Muscle layer of duodenum (tissue), 2 donors: ENCODE results near the gene ERN1.
"Not testable (repeated sequence)": the region's sequence is repeated elsewhere in the genome, so short reads cannot be mapped to it uniquely, and the experiment has no call there.

Source experiments
- H3K27ac ChIP-seq: one replicate; pipeline ENCODE4 v1.7.0; 2013; ENCODE audit warnings: mild to moderate bottlenecking, low read length
- H3K27me3 ChIP-seq: one replicate; pipeline ENCODE4 v1.7.0; 2013; ENCODE audit warnings: low read depth, mild to moderate bottlenecking, control low read depth, low read length
- H3K36me3 ChIP-seq, 2 donors: one replicate each; pipeline ENCODE4 v1.7.0; 2013; ENCODE audit warnings: low read length in 2 of 2, control low read depth in 1 of 2, mild to moderate bottlenecking in 1 of 2; ENCODE audit not compliant: insufficient read depth in 2 of 2, control insufficient read depth in 1 of 2
- H3K4me1 ChIP-seq, 2 donors: one replicate each; pipeline ENCODE4 v1.7.0; 2013; ENCODE audit warnings: low read length in 2 of 2, mild to moderate bottlenecking in 2 of 2, control low read depth in 1 of 2, moderate library complexity in 1 of 2; ENCODE audit not compliant: insufficient read depth in 2 of 2, control insufficient read depth in 1 of 2
- H3K4me3 ChIP-seq, 2 donors: one replicate each; pipeline ENCODE4 v1.7.0; 2013; ENCODE audit warnings: low read length in 2 of 2, low read depth in 1 of 2, mild to moderate bottlenecking in 1 of 2
- H3K9me3 ChIP-seq, 2 donors: one replicate each; pipeline ENCODE4 v1.7.0; 2013; ENCODE audit warnings: low read length in 2 of 2, control low read depth in 1 of 2, mild to moderate bottlenecking in 1 of 2; ENCODE audit not compliant: control insufficient read depth in 1 of 2
- donor health status: healthy.

The ERN1 gene

DNA sequence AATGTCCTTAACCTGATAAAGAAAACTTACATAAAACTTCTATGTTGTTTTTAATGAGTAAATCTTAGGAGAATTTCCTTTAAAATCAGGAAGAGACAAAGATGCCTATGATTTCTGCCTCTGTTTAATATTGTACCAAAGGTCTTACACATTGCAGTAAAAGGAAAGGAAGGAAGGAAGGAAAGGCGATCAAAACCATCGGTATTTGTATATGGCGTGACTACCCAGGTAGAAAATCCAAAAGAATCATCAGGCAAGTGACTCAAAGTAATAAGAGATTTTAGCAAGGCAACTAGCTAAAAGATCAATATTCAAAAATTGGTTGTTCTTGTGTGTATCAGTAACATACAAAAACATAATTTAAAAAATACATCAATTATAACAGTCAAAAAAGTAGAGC is 113.0 kb downstream of the ERN1 start:
- Histone ChIP-seq H3K36me3 (no peaks in the 10 kb centered on the region), H3K27me3 (no peaks in the 10 kb centered on the region), H3K4me3 (no peak overlapping the region), H3K27ac (no peak overlapping the region), H3K4me1 (no peaks in the 10 kb centered on the region), H3K9me3 (no peaks in the 10 kb centered on the region)

DNA sequence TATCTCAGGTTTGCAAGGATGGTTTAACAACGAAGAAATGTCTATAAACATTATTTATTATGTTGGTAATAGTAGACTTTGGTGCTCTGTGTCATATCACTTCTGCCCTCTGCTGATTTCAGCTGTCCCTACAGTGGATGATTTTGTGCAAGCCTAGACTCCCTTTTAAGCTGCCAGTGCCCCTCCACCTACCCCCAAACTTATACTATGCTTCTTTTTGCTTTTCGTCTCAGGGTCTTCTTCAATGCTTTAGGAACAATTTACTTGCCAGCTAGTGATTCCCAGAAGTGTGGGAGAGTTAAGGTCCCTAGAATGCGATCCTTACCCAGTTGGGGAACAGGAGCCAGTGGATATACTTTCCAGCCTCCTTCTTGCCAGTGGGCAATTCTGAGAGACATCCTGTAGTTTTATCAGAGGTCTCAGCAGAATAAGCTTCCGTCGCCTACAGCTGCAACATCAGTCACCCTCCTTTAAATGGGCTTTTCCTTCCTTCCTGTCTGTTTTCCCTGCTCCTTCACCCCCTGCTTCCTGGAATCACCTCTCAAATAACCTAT is 113.6 kb downstream of the ERN1 start:
- Histone ChIP-seq H3K9me3 (no peaks in the 10 kb centered on the region), H3K27me3 (no peaks in the 10 kb centered on the region), H3K4me3 (no peak overlapping the region), H3K27ac (peak overlapping the region; percentile 27), H3K36me3 (no peaks in the 10 kb centered on the region), H3K4me1 (no peaks in the 10 kb centered on the region)

DNA sequence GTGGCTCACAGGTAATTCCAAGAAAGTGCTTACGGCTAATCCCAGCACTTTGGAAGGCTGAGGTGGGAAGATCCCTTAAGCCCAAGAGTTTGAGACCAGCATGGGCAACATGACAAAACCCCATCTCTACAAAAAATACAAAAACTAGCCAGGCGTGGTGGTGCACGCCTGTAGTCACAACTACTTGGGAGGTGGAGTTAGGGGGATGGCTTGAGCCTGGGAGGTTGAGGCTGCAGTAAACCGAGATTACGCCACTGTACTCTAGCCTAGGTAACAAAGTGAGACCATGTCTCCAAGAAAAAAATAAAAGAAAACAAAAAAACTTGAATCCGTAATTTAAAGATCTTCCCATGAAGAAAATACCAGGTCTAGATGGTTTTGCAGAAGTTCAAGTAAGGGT is 114.5 kb downstream of the ERN1 start:
- Histone ChIP-seq H3K9me3 (no peaks in the 10 kb centered on the region), H3K27ac (no peak overlapping the region), H3K4me1 (no peaks in the 10 kb centered on the region), H3K27me3 (no peaks in the 10 kb centered on the region), H3K4me3 (no peak overlapping the region), H3K36me3 (no peaks in the 10 kb centered on the region)

DNA sequence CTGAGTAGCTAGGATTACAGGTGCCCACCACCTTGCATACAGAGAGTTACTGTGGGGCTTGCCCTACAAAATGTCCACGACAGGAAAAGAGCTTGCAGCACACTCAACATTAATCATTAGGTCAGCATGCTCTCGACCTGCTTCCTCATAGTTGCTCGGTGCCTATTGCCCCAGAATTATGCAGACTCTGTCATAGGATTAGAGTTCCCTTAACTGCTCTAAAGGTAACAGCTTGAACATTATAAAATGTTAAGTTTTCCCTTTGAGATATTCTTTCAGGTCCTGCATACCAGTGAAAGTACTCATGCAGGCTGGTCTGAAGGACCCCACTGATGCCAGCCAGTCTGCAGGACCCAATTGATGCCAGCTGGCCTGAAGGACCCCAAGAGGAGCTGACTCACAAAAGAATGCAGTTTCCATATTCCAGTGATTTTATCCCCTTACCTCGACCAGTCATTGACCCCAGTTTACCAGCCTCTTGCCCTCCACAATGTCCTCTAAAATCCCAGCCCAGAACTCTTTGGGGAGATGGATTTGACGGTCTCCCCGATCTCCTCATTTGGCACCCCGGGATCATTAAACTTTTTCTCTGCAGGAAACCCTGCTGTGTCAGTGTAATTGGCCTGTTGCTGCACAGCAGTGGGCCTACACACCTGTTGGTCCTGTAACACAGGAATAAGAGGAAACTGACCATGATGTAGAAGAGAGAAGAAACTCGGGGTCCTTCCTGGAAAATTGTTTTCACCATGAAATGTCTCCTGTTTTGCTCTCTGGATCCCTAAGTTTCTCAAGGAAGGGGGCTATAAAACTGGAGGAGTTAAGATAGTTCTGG is 120.2 kb downstream of the ERN1 start:
- H3K4me3 ChIP-seq: no peak overlapping the region
- H3K27ac ChIP-seq: no peak overlapping the region
- no peaks in the 10 kb centered on the region for H3K27me3 ChIP-seq
- H3K9me3 ChIP-seq: no peaks in the 10 kb centered on the region
- no peaks in the 10 kb centered on the region for H3K36me3 ChIP-seq
- peaks cover 7 to 17% of the 10 kb centered on the region in 2 donors for H3K4me1 ChIP-seq

DNA sequence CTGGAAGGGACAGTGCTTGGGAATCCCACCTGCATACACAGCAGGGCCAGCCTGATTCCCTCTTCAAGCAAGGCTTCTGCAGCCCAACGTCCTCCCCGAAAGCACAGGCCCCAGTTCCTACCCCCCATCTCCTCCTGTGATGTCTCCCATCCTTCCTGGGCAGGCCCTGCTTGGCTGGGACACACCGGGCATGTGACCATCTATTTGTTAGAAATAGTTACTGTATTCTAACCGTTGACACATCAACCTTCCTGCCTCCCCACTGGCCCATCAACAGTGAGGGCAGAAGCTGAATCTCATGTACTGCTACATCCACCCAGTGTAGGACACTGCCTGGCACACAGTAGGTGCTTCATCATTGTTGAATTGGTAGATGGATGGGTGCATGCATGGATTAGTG is 121.1 kb downstream of the ERN1 start:
- H3K27ac ChIP-seq: no peak overlapping the region
- H3K4me3 ChIP-seq: no peak overlapping the region
- peaks cover 7 to 17% of the 10 kb centered on the region in 2 donors for H3K4me1 ChIP-seq
- H3K27me3 ChIP-seq: no peaks in the 10 kb centered on the region
- H3K36me3 ChIP-seq: no peaks in the 10 kb centered on the region
- H3K9me3 ChIP-seq: no peaks in the 10 kb centered on the region

DNA sequence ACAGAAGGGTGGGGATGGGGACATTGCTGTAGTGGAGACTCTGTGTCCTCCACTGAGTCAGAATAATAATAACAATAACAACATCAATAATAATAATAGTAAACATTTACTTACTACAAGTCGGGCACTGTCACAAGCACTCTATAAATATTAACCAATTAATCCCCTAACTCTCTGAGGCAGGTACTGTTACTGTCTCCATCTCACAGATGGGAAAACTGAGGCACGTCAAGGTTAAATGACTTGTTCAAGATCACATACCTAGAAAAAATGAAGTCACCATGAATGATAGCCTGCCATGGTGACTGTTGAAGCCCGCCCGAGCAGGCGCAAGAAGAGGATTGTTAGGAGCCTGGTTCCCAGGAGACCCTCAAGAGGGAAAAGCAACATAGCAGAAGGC is 121.6 kb downstream of the ERN1 start:
- no peak overlapping the region for H3K4me3 ChIP-seq
- H3K4me1 ChIP-seq: peaks cover 7 to 17% of the 10 kb centered on the region in 2 donors

DNA sequence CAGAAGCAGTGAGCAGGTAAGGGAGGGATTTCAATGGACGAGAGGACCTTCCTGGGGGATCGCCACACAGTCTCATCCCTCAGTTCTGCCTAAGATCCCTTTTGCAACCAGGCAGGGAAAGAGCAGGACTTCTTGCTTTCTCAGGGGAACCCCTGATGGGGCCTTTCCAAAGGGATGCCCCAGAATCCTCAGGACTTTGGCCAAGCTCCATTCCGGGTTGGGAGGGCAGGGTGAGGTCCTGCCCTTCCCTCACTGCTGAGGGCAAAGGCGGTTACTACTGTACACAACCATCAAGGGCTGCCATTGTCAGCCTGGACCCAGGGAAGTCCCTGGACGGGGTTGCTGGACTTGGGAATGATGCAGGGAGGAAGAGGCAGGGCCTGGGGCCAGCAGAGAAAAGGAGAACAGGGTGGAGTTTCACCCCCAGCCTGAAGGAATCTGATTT is 122.1 kb downstream of the ERN1 start:
- H3K27ac ChIP-seq: peak overlapping the region; percentile 51
- no peaks in the 10 kb centered on the region for H3K9me3 ChIP-seq
- H3K4me3 ChIP-seq: no peak overlapping the region
- no peaks in the 10 kb centered on the region for H3K36me3 ChIP-seq
- H3K4me1 ChIP-seq: peaks cover 7 to 17% of the 10 kb centered on the region in 2 donors
- no peaks in the 10 kb centered on the region for H3K27me3 ChIP-seq

More for the DNA sequence above, 121.6 kb downstream of the ERN1 start:
- no peaks in the 10 kb centered on the region for H3K36me3 ChIP-seq
- no peaks in the 10 kb centered on the region for H3K27me3 ChIP-seq
- no peaks in the 10 kb centered on the region for H3K9me3 ChIP-seq
- H3K27ac ChIP-seq: no peak overlapping the region

DNA sequence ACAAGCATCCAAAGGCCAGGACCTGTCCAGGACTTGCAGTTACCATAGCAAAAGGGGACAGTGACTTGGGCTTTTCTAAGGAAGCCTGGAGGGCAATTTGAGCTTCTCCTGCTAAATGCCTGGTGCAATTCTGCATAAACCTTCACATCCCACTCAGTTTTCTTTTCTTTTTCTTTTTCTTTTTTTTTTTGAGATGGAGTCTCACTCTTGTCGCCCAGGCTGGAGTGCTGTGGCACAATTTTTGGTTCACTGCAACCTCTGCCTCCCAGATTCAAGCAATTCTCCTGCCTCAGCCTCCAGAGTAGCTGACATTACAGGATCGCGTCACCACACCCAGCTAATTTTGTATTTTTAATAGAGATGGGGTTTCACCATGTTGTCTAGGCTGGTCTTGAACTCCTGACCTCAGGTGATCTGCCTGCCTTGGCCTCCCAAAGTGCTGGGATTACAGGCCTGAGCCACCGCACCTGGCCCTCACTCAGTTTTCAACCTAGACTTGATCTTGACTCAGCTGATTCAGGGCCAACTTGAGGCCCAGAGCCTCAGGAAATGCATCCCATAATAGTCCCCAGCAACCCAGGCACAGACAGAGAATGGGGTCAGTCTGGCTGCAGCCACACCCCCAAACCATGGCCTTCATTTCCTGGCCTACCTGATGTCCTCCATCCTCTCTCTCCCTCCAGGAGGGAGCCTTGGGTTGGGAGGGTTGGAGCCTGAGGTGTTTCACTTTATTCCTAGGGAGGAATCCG is 122.7 kb downstream of the ERN1 start:
- H3K27ac ChIP-seq: peak overlapping the region; percentile 51
- H3K36me3 ChIP-seq, H3K4me3 ChIP-seq, H3K27me3 ChIP-seq, H3K9me3 ChIP-seq: not testable (repeated sequence)
- H3K4me1 ChIP-seq: peaks cover 7 to 17% of the 10 kb centered on the region in 2 donors

DNA sequence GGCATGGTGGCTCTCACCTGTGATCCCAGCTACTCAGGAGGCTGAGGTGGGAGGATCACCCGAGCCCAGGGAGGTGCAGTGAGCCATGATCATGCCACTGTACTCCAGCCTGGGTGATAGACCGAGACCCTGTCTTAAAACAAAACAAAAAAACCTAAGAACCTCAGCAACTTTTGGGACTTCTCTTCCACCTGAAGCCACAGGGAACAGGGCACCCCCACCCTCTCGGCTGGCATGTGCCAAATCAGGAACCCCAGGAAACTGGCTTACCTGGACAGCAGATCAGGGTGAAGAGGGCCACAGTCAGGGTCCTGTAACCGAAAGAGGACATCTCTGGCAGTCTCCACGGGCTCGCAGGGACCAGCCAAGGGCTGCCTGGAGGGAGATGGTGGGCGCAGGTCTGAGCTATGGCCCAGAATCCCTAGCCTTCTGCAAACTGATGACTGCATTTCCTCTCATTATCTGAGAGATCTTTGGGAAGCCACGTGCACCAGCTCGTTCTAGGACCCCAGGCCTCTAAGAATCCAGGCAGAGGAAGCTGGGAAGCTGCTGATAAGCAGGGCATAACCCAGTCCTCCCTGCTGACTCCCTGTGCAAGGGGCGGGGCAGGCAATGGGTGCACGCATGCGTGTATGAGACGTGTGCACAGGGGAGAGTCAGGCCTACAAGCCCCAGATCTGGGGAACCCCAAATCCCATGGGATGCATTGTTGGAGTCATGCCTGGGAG is 123.4 kb downstream of the ERN1 start:
- peaks cover 7 to 17% of the 10 kb centered on the region in 2 donors for H3K4me1 ChIP-seq
- no peak overlapping the region for H3K4me3 ChIP-seq
- H3K27me3 ChIP-seq: no peaks in the 10 kb centered on the region
- no peak overlapping the region for H3K27ac ChIP-seq
- H3K36me3 ChIP-seq: no peaks in the 10 kb centered on the region
- no peaks in the 10 kb centered on the region for H3K9me3 ChIP-seq

DNA sequence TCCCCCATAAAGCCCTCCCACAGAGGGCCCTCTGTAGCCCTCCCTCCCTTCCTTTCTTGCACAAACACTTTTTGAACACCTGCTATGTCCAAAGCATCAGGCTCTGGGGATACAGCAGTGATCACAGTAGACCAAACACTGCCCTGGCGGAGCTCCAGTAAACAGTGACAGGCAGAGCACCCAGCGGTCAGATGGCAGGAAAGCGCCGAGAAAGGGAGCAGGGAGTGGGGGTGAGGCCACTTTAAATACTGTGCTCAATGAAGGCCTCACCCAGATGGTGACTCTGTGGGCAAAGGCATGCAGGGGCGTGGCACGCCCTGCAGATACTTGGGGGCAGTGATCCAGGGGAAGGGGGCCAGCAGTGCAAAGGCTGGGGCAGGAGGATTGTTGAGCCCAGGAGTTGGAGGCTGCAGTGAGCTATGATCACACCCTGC is 124.2 kb downstream of the ERN1 start:
- Histone ChIP-seq H3K9me3 (no peaks in the 10 kb centered on the region), H3K4me1 (peaks cover 7 to 17% of the 10 kb centered on the region in 2 donors), H3K27ac (no peak overlapping the region), H3K27me3 (no peaks in the 10 kb centered on the region), H3K36me3 (no peaks in the 10 kb centered on the region), H3K4me3 (no peak overlapping the region)
